Endometrium (tissue), 2 donors: ENCODE data around the gene RNASE13.
"Not testable (repeated sequence)": the region's sequence is repeated elsewhere in the genome, so short reads cannot be mapped to it uniquely, and the experiment has no call there.

ENCODE experiments used
- FAIRE-seq: peaks from 2 replicates; lab custom pipeline; 2012; peaks lifted over from hg19 to GRCh38; lab: Jason Lieb, UNC
- donor health status: control.
- donor health status: control.

The RNASE13 gene

DNA sequence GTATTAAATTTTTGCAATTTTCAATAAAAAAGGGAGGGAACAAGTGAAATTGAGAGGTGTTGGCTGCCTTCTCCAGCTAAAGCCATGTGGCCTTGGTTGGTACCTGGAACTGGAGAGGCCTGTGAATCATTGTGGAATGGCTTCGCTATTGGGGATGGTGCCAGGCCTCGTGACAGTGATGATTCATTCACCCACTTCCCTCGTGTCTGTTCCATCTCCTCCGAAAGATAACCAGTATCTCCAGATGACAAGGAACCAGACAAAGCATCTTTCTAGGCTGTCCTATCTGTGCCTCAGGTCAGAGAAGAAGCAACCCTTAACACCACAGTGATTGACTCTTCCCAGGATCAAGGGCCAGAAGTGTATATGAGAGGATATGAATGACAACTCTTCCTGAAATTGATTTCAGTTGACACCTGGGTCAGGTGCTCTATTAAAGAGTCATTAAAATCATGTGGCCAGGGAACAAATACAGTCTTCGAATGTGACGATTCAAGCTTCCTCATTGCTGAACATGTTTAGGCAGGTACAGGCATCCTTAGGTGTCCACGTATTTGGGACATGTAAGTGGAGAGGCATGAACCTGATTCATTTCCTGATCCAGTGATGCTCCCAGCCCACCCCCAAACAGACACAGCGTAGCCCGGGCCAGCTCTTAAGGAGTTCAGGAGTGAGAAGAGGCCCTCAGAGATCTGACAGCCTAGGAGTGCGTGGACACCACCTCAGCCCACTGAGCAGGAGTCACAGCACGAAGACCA lies 7.2 kb upstream of the RNASE13 start, which contains the start of gene RNASE7:
Gene RNASE7, plus strand, starts transcription at position 687 of the 758 bp plus-strand sequence. CDS start 631 bp downstream, outside the sequence.
- no peak for FAIRE-seq

GRCh38 chr14:21040941-21041340 lies 6.3 kb upstream of the RNASE13 start:
- FAIRE-seq: not testable (repeated sequence)

DNA sequence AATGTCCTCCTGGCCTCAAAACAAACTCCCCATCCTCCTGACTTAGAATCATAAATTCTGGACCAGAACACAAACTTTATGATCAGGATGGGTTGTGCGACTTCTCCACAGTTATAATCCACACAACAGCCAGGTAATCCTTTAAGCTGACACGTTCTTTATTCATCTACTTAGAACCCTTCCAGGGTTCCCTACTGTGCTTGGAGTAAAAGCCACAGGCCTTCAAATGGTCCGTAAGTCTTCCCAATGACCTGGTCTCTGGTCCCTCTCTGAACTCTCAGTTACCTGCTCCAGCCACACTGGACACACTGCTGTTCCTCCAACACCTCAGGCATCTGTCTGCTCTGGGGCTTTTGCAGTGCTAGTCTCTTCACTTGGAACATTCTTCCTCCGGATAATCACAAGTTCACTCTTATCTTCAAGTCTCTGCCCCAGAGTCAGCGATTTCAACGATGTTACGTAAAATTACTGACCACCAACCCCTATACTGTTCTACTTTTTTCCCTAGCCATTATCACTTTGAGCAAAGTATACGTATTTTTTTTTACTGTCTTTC lies 5.8 kb upstream of the RNASE13 start:
- FAIRE-seq: no peak

GRCh38 chr14:21039585-21040369 lies 5.2 kb upstream of the RNASE13 start:
- FAIRE-seq: peak; percentile 46

DNA sequence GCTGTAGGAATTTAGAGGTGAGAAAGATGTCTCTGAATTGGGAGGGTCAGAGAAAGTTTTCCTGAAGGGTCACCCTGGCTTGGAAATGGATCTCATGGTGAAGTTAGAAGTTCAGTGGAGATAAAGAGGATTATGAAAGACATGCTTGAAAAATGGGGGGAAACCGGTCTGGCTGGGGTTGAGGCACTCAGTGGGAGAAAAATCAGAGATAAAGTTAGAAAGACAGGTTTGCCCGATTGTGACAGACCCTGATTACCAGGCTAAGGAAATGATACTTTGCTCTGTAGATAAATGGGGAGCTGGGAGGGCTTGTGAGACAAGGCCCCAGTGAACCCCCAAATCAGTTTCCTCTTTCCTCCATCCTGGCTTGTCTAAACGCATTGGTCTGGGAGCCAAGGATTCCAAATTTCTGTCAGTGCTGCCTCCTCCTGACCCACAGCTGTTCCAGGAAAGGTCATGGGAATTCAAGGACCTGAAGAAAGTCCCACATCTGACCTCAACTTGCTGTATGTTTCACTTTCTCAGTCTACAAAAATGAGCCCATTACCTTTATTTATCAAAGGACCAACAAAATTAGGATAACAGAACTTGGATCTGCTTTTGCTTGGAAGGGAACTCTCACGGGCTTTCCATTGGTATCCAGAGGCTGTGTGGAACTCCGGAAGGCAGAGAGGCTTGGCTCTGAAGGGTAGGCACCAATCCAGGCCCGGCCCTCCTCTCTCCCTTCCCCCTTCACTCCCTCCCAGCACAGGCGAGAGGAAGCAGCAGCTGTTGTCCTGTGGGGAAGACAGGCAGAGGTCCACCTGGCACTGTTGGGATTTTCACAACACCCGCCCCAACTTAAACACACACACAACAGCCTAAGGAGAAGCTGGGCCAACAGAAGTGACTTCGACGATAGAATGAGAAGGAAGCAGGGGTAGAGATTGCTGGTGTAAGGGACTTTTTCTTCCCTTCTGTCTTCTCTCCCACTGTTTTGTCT lies 4.1 kb upstream of the RNASE13 start:
- no peak for FAIRE-seq

DNA sequence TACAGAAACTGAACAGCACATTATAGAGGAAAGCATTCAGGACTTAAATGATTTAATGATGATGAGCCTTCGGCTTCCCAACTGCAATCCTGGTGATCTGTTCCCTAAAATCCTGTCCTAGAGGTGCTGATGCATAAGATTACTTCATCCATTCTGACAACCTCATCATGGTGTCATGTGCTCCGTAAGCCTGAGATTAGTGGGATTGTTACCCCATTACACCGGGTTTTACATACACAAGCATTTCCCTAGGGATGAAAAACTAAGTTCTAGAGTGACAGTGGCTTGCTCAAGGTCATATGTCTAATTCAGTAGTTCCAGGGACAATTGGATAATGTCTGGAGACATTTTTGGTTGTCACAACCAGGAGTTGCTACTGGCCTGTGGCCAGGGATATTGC lies 2.5 kb upstream of the RNASE13 start:
- no peak for FAIRE-seq

- no peak for FAIRE-seq
These were observed 2.1 kb upstream of the RNASE13 start for GRCh38 chr14:21036751-21037150.

- no peak for FAIRE-seq
These were observed 1.4 kb downstream of the RNASE13 start for GRCh38 chr14:21033133-21033698.

- FAIRE-seq: no peak
These were observed 2.1 kb downstream of the RNASE13 start for GRCh38 chr14:21032326-21033132.

DNA sequence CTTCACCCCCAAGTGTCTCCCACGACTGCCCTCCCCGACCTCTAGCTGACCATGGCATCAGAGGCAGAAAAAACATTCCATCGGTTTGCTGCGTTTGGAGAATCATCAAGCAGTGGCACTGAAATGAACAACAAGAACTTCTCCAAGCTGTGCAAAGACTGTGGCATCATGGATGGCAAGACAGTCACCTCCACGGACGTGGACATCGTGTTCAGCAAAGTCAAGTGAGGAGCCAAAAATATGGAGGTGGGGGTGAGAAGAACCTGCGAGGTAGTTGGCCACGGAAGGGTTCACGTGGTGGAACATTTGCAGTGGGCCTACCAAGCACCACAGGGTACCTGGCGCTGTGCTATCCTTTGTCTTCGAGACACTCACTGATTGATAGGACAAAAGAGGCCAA lies 4.1 kb downstream of the RNASE13 start:
- no peak for FAIRE-seq

DNA sequence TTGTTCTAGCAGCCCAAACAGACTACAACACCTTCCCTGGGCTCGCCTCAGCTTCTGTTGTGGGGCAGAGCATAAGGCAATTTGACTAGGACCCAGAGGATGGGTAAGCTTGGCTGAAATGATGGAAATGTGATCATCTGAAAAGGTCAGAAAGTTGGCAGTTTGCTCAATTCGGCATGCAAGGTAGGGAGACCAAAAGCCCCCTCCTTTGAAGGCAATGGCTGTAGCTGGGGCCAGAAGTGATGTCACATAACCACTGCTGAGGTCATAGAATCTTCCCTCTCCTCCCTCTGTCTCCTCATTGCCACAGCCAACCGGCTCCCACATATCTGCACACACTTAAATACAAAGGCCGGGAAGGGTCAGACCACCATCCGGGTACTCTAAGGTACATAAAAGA lies 4.7 kb downstream of the RNASE13 start, which contains the start of gene TPPP2:
Gene TPPP2, plus strand, starts transcription at position 301 of the 400 bp plus-strand sequence. CDS start 365 bp downstream, outside the sequence.
- FAIRE-seq: no peak

DNA sequence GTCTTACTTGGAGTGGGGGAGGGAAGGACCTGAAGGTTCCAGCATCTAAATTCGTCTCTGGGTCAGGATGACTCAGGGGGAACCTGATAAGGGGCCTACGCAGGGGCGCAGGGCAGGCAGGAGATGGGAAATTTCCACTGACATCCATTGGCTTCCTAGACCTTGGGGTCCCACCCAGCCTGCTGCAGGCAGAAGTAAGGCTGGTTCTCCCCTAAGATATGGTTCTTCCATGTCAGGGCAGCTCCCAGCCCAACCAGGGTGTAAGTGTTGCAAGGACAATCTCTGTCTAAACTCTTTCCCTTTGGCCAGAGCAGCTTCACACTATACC lies 7.7 kb downstream of the RNASE13 start:
- FAIRE-seq: no peak

DNA sequence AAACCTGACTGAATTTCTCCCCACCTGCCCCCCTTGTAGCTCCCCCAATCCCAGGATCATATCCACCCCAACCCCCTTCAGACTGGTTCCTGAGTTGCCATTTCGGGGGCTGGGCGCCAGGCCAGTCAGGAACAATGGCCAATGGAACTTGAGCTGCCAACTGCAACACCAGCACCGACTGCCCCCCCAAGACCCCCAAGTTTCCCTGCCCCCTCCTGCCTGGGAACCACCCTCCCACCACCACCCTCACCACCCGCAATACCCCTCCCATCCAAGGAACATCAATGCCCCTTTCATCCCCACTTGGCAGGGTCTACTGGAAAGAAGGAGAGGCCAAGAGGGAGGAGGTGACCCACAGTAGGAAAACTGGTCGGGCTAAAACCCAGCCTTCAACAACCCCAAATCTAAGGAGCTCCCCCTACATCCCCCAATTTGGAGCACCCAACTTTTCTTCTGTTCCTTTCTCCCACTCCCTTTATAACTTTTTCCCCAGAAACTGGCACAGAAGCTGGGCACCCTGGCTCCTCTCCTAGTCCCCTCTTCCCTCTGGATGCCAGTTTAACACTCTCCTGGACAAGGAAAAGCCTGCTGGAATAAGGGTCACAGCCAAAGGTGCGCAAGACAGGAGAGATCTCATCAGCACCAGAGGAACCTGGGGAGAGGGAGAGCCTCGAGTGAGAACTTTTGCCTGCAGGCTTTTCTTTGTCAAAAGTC lies 8.2 kb downstream of the RNASE13 start:
- no peak for FAIRE-seq

GRCh38 chr14:21025371-21026273 lies 9.0 kb downstream of the RNASE13 start:
- FAIRE-seq: no peak

DNA sequence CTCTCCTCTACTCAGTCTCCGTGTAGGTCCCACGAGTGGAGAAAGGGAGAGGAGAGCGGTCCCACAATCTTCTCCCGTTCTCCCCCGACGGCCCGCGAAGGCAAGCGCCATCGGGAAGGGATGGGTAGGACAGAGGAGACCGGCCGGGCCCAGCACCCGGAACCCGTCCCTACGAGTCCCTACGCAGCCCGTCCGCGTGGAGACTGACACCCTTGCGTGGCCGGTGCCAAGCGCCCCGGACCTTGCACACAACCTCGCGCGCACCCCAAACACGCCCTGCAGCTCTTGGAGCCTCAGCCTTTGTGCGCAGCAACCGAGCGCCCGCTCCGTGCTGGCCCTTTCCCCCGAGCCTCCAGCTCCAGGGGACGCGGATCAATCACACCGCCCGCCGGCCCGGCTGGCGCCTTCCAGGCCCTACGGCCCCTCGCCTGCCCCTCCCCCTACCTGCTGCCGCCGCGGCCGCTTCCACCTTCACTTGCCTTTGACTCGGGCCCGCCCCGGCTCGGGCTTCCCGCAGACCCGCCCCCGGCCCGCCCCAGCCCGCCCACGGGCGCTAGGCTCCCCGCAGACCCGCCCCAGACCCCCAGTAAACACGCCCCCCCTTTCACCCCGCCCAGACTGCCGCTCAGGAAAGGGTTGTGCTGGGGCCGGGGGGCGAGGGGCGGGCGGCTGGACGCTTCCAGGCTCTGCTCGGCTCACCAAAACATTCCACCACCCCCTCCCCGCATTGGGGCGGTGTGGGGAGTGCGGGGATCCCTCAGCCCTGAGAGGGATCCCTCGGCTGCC lies 9.8 kb downstream of the RNASE13 start, which contains the start of gene NDRG2:
Gene NDRG2, minus strand, starts transcription at position 477 of the 786 bp plus-strand sequence. CDS start 1,746 bp downstream, outside the sequence.
- no peak for FAIRE-seq

GRCh38 chr14:21023817-21024584 lies 10.6 kb downstream of the RNASE13 start:
- no peak for FAIRE-seq

GRCh38 chr14:21023174-21023573 lies 11.4 kb downstream of the RNASE13 start:
- no peak for FAIRE-seq
